ENCODE results near the gene PPP1R10. TPM values are rescaled to one million over a fixed set of nuclear protein-coding genes. Genes with fewer than 3 reads are reported as not detected.
A peak's percentile ranks its signal among the peaks of the same experiment; 100 is the strongest.

The PPP1R10 gene
- total and polyA plus RNA-seq, 2 of the 13 experiments (the other 11 are each of a cell fraction or from before 2014, with no cell fraction given), result 26.3 to 38.4 TPM

DNA sequence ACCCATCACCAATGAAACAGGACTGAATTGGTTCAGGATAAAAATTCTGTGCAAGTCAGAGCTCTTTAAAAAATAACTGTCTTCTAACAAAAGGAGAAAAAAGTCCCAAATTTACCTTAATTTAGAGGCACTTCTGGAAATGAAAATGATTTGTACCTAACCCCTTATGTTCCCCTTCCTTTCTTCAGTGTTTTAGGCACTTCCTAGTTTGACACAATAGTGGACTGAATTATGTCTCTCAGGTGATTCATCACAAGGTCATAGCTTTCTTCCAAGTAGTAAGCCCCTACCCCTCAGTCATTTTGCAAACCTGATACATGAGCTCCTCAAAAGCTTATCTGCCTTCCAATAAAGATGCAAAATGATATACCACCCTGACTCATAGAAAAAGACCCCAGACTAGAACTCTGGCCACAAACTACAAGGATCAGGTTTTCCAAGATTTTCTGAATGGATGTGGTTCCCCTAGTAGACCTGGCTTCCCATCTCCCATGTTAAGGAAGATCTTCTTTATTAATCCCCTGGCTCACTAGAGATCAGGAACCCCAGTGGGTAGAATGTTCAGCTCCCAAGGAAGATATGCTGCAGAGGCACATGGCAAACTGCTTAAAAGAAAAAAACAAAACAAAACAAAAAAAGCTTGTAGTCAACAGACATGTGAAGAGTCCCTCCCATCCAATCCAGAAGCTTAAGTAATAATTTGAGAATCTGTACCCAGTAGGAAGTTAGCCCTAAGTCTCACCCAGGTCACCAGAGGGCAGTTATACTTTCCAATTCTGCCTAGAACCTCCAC, 3.6 kb downstream of the PPP1R10 start:
- Histone ChIP-seq H4K20me1 (ENCODE audit: insufficient read depth, low read length) (peaks cover 12% of the 10 kb centered on the region), H3K9me3 (ENCODE audit: low read length) (no peaks in the 10 kb centered on the region), H3K27ac (ENCODE audit: extremely low read length, insufficient read depth, low read length) (peak overlapping the region; percentile 98), H2AFZ (ENCODE audit: low read length) (no peak overlapping the region), H3K9ac (ENCODE audit: insufficient read depth, low read depth, low read length) (no peak overlapping the region), H3K4me2 (ENCODE audit: low read depth, low read length) (peak overlapping the region; percentile 88; the same call in 1 of the 2 replicates), H3K4me3 (replicated peaks in 1 of 3; ENCODE audit: insufficient read depth in 1 of 3, low read depth in 2 of 3, low read length in 3 of 3) (no peak overlapping the region), H3K27me3 (ENCODE audit: control insufficient read depth in 1 of 2, insufficient read depth in 2 of 2, low read length in 2 of 2) (no peaks in the 10 kb centered on the region; a peak in 1 of 5 replicates), H3K4me1 (ENCODE audit: insufficient read depth, low read length) (peaks cover 22% of the 10 kb centered on the region), H3K79me2 (ENCODE audit: insufficient read depth, low read length) (peaks cover 31% of the 10 kb centered on the region), H3K36me3 (replicated peaks in 1 of 2; ENCODE audit: control insufficient read depth in 1 of 2, insufficient read depth in 2 of 2, low read length in 2 of 2) (peaks cover 9 to 18% of the 10 kb centered on the region in 2 experiments)
- CTCF ChIA-PET (ENCODE audit: low intra/inter-chr PET ratio, low total read pairs), result no interaction called here
- intact Hi-C loops (cut with micrococcal nuclease; ENCODE audit: unreplicated experiment), result no loop called here
- POLR2A ChIA-PET, result interaction anchor here (0.5 to 4.8 kb wide), 21 partner anchors 12 to 113 kb away, joined by 3 to 172 read pairs (median 6); partner anchors contain the start of genes ABCF1, ATAT1, C6orf136 and DHX16
- in situ Hi-C loops (cut with HindIII; ENCODE audit: extremely low pct_ligation_motif_present, low pct_unique_long_range_greater_than_20kb), result no loop called here
- ATAC-seq (no peak), FAIRE-seq (no peak), DNase-seq (ENCODE audit: low spot score) (no peak)
- no TSS peak for BruUV-seq (replicated peaks)
- TF ChIP-seq ZNF18 (CRISPR knock-in tag; IDR thresholded peaks at IDR 0.05; ENCODE audit: insufficient replicate concordance) (no peak), POLR2AphosphoS2 (IDR thresholded peaks at IDR 0.05; ENCODE audit: low read depth, low read length) (peak; percentile 17; the same call in 1 of the 2 replicates), TCF7L2 (IDR thresholded peaks at IDR 0.05; ENCODE audit: low read depth, low read length) (no peak), NFIC (IDR thresholded peaks at IDR 0.05; ENCODE audit: low read length) (no peak), TBP (CRISPR knock-in tag; IDR thresholded peaks at IDR 0.05) (no peak), TAF1 (CRISPR knock-in tag; IDR thresholded peaks at IDR 0.05) (no peak), XRCC5 (optimal IDR thresholded peaks at IDR 0.05; ENCODE audit: low read length) (no peak), IKZF4 (CRISPR knock-in tag; IDR thresholded peaks at IDR 0.05; ENCODE audit: borderline replicate concordance, low read depth, not compliant biosample characterization) (no peak), NFRKB (IDR thresholded peaks at IDR 0.05) (no peak), GZF1 (CRISPR knock-in tag; IDR thresholded peaks at IDR 0.05) (no peak), ISL2 (CRISPR knock-in tag; IDR thresholded peaks at IDR 0.05) (0 out of 2 replicates have a peak, but pooled peaks have one; percentile 0), PAWR (CRISPR knock-in tag; IDR thresholded peaks at IDR 0.05; ENCODE audit: borderline replicate concordance) (no peak), RELA (CRISPR knock-in tag; IDR thresholded peaks at IDR 0.05) (no peak), PRDM4 (CRISPR knock-in tag; IDR thresholded peaks at IDR 0.05; ENCODE audit: borderline replicate concordance) (no peak), ZBTB38 (CRISPR knock-in tag; IDR thresholded peaks at IDR 0.05) (no peak), TBX2 (CRISPR knock-in tag; IDR thresholded peaks at IDR 0.05; ENCODE audit: borderline replicate concordance) (no peak)
- TF ChIP-seq, protein P1, sequence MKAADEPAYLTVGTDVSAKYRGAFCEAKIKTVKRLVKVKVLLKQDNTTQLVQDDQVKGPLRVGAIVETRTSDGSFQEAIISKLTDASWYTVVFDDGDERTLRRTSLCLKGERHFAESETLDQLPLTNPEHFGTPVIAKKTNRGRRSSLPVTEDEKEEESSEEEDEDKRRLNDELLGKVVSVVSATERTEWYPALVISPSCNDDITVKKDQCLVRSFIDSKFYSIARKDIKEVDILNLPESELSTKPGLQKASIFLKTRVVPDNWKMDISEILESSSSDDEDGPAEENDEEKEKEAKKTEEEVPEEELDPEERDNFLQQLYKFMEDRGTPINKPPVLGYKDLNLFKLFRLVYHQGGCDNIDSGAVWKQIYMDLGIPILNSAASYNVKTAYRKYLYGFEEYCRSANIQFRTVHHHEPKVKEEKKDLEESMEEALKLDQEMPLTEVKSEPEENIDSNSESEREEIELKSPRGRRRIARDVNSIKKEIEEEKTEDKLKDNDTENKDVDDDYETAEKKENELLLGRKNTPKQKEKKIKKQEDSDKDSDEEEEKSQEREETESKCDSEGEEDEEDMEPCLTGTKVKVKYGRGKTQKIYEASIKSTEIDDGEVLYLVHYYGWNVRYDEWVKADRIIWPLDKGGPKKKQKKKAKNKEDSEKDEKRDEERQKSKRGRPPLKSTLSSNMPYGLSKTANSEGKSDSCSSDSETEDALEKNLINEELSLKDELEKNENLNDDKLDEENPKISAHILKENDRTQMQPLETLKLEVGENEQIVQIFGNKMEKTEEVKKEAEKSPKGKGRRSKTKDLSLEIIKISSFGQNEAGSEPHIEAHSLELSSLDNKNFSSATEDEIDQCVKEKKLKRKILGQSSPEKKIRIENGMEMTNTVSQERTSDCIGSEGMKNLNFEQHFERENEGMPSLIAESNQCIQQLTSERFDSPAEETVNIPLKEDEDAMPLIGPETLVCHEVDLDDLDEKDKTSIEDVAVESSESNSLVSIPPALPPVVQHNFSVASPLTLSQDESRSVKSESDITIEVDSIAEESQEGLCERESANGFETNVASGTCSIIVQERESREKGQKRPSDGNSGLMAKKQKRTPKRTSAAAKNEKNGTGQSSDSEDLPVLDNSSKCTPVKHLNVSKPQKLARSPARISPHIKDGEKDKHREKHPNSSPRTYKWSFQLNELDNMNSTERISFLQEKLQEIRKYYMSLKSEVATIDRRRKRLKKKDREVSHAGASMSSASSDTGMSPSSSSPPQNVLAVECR (CRISPR knock-in tag; IDR thresholded peaks at IDR 0.05; ENCODE audit: borderline replicate concordance), result no peak
